Left cardiac atrium (tissue), 4 donors: ENCODE measurements around the gene STK24. TPM values are rescaled to one million over a fixed set of nuclear protein-coding genes. Genes with fewer than 3 reads are reported as not detected.

Experiments
- ATAC-seq, 2 donors: fragments of 200-7000 bp; cut with Tn5 transposase; one replicate each; pipeline ENCODE4 v1.9.1; 2020; ENCODE audit warnings: mild to moderate bottlenecking in 2 of 2, moderate library complexity in 2 of 2
- DNase-seq: peaks from one replicate; pipeline ENCODE4 v3.0.0-alpha.2; 2020
- intact Hi-C, 2 donors: fragments of 100-400 bp; cut with DNase I; formaldehyde crosslinking; loops; one replicate each; pipeline versions ENCODE4 v1.14.1 to v1.15.1; 2022 to 2023
- total RNA-seq, 2 donors: library from RNA; stranded (reverse); fragmentation: NEBNext Ultra II Directional; extraction: Animal tissue kit (Norgen Biotek cat#: 25700); gene quantifications; one replicate each; pipeline ENCODE4 v1.2.1, GENCODE V29; 2021
- donor health status: DM: no; HTN: yes; CAD: no.
- donor health status: DM: no; HTN: yes; CAD: no; lungs with severe emphysema.
- donor health status: DM: yes; HTN: yes; CAD: no.
- donor health status: Dilated cardiomyopathy.

Gene STK24
- total RNA-seq, 2 donors from 2014 or later: 57.6 to 62.2 TPM

DNA sequence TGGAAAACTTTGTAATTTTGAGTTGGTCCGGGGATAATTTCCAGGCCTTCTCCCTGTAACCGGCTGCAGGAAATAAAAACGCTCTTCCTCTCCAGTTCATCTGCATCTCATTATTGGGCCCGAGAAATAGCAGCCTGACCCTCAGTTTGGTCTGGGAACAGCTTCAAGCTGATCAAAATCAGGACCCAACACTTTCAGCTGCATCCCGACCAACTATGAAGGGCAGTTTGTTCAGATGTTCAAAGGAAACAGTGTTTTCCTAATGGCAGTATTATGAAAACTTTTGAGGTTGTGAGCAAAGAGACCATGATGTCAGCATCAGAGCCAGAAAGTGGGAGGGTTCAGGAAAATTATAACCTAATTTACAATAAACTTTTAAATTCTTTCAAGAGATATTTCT is 35.7 kb downstream of the STK24 start:
- intact Hi-C loops: no loop called here
- ATAC-seq (no peak), DNase-seq (no peak)

DNA sequence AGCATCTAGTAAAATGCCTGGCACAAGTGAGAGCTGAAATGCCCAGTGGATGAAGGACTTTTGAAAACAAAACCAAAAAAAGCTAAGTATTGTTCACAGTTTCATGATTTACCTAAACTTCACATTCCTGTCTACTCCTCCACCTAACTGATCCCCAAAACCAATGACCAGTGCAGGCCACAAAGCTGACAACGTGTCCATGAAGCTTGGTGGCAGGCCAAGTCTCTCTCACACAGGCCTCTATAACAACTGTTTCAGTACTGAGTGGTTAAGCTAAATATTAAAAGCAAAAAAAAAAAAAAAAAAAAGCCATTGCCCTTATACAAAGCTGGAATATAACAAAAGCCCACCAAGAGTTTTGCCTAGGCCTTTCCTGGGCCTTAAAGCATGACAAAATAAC is 36.4 kb downstream of the STK24 start:
- ATAC-seq (no peak), DNase-seq (no peak)
- intact Hi-C loops: no loop called here

DNA sequence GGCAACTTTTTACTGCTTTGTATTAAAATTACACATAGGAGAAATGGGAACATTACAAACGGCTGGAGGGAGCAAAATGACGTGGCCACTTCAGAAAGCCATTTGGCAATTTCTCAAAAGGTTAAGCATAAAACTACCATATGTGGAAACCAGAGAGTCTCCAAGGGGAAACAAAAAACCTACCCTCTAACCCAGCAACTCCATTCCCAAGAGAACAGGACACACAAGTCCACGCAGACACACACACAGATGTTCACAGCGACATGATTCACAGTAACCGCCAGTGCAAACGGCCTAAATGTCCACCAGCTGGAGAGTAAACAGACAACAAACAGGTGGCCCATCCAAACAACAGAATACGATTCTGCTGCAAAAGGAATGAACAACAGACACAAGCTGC is 37.2 kb downstream of the STK24 start:
- ATAC-seq (no peak), DNase-seq (no peak)
- intact Hi-C loops: no loop called here

GRCh38 chr13:98538876-98539275 is 38.0 kb downstream of the STK24 start:
- DNase-seq (no peak), ATAC-seq (no peak)
- intact Hi-C loops: no loop called here

- no peak for DNase-seq
- intact Hi-C loops: no loop called here
These were observed 39.2 kb downstream of the STK24 start for GRCh38 chr13:98537740-98538139.

GRCh38 chr13:98537306-98537705 is 39.6 kb downstream of the STK24 start:
- intact Hi-C loops: no loop called here
- DNase-seq: no peak
- ATAC-seq: no peak

More at GRCh38 chr13:98537740-98538139, 39.2 kb downstream of the STK24 start:
- no peak for ATAC-seq

GRCh38 chr13:98536729-98537128 is 40.2 kb downstream of the STK24 start:
- ATAC-seq (peak in 1 of 2 donors; percentile 7), DNase-seq (no peak)
- intact Hi-C loops: no loop called here

DNA sequence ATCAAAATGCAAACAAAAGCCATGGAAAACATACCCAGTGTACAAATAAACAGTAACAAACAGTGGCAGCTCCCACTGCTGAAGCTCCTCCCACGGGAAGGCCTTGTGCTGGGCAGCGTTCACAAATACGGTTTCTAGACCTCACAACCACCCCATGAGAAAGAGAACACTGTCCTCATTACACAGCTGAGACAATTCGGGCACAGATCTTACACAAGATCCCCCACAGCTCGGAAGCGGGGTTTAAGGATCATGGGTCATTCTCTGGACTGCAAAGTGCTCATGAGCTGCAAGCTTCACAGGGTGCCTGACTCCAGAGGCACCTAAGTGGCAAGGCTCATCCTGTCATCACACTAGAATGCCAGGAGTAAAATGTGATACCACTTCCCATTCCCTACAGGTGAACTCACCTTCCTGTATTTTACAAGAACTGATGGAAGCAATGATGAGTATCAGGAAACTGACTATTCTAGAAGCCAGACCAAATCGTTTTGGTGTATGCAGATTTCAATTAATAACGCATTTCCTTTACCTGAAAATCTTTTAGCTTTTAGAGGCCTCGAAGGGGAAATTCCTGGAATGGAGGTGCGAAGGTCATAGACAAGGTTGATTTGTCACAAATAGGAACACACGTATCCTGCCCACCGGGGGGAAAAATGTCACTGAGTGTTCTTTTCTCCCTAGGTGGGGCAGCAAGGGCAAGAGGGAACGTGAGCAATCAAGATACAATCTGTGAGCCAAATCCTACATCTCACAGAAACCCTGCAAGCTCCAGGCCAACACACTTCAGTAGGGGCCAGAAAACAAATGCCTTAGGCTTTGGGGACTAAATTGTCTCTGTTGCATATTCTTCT is 41.2 kb downstream of the STK24 start:
- intact Hi-C loops: no loop called here
- DNase-seq (no peak), ATAC-seq (no peak)

- DNase-seq: no peak
- intact Hi-C loops: no loop called here
- no peak for ATAC-seq
These were observed 42.1 kb downstream of the STK24 start for GRCh38 chr13:98534821-98535220.

DNA sequence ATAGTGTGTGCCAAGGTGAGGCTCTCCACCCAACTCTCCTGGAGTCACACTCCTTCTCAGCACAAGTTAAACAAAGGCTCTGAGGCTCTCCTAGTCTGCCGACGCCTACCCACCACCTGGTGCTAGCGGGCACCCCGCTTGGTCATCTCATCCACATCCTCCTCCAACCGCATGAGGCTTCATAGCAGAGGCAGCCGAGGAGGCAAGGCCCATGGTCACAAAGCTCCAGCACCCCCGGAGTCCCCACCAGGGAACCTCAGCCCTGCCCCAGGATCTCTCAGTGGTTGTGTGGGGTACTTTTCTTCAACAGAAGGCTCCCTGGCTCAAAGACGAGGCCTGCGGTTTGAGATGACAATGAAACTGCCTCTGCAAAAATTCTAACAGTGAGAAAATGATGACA is 43.0 kb downstream of the STK24 start:
- ATAC-seq: no peak
- intact Hi-C loops: no loop called here
- no peak for DNase-seq

DNA sequence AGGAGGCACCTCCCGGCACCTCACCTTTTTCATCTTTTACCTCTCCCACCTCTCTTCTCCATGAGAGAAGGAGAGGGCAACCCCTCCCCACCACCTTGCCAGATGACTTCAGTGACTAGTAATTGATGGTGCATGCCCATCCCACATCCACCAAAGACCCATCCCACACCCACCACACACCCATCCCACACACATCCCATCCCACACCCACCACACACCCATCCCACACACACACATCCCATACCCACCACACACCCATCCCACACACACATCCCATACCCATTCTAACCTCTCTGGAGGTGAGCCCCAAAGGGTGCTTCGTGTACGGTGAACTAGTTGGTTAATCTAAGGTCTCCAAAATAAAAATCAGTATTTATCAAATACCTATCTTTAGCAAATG is 44.7 kb downstream of the STK24 start:
- DNase-seq (no peak), ATAC-seq (no peak)
- intact Hi-C loops: no loop called here

DNA sequence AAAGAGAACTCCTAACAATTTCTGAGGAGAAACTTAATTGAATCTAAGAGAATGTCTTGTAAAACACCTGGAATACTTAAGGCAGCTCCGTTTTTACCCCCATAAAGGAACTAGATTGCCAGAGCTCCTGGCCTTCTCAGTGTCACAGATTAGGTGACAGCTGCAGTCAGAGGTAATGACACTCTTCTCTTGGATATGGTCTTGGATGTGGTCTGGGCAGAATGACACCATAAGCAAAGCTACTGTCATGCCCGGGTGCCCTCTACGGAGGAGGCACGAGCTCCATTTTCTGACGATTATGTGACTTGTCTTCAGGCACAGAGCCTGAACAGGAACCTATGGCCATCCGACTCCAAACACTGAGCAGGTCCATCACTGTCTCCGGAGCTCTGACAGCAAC is 46.7 kb downstream of the STK24 start:
- DNase-seq (no peak), ATAC-seq (no peak)
- intact Hi-C loops: no loop called here

- intact Hi-C loops: no loop called here
- DNase-seq (no peak), ATAC-seq (no peak)
These were observed 47.7 kb downstream of the STK24 start for GRCh38 chr13:98529171-98529570.

GRCh38 chr13:98528663-98529064 is 48.2 kb downstream of the STK24 start:
- ATAC-seq: peak; percentile 62 to 92
- intact Hi-C loops: no loop called here
- DNase-seq: peak; percentile 74

DNA sequence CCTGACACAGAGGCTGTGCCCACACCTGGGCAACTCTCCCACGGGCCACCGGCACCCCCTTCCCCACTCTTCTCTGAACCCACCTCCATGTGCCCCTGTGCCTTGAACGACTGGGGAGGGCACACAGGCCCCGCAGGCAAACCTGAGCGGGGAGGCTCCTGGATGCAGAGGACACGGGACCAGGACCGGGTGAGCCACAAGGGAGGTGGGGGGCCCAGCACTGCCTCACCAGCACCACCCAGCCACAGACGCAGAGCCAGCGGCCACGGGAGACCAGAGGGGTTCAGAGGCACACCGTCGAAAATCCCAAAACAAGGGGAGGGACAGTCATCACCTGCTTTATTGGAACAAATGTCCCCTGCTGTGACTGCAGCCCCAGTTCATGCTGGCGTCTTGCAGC is 49.4 kb downstream of the STK24 start:
- ATAC-seq (no peak), DNase-seq (no peak)
- intact Hi-C loops: no loop called here

DNA sequence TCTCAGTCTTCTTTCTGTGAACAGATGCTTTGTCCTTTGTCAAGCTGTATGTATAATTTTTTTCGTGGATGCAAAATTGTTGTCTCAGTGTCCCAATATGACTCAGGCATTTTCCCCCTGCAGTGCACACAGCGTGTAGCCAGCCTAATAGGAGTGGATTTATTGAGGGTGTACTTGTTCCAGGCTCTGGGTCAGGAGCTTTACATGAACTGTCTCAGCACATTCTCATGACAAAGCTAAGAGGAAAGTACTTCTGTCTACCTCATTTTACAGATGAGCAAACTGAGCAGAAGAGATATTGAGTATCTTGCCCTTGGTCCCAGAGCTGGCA is 50.8 kb downstream of the STK24 start:
- DNase-seq (no peak), ATAC-seq (no peak)
- intact Hi-C loops: no loop called here

GRCh38 chr13:98525456-98526181 is 51.3 kb downstream of the STK24 start:
- intact Hi-C loops: no loop called here
- ATAC-seq (no peak), DNase-seq (no peak)

- no peak for DNase-seq
- no peak for ATAC-seq
- intact Hi-C loops: no loop called here
These were observed 52.1 kb downstream of the STK24 start for GRCh38 chr13:98524793-98525192.

DNA sequence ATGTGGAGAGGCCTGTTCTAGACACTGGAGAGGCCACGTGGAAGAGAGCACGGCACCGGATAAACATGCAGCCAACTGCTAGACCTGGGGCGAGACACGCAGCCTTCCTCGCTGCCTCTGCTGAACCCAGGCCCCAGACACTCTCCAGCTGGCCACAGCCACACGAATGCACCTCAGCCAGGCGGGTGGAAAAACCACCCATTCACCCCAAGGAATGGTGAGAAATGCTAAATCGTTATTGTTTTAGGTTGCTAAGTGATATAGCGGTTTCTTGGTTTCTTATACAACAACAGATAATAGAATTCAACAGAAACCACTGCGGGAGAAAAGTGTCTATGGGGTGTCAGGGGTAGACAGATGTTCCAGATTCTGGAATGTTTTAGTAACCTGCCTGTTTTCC is 52.5 kb downstream of the STK24 start:
- intact Hi-C loops: no loop called here
- DNase-seq: no peak
- no peak for ATAC-seq

DNA sequence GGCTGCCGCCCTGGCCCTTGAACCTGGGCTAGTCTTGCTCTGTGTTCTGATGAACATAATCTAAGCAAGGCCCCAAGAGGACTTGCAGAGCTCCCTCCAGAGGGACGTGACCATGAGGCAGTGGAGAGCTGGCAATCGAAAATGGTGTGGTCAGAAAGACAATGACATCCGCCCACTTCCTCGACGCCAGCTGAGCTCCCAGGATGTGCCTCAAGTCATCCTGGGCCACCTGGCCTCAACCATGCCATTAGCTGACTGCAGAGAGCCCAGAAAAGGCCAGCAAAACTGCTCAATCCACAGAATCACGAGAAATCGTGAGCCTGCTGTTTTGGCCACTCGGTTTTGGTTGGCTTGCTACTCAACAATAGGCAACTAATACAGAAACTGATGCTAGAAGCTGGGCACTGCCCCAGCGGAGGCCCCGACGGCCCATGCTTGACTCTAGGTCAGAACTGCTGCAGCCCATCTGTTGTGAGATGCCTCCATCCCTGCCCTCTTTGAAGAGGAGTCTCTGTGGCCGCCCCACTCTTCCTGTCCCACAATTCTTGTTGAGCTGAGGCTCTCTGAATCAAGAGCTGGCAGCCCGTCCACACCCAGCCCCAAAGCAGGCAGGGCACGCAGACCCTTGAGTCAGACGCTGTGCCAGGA is 53.3 kb downstream of the STK24 start:
- intact Hi-C loops: no loop called here

More for the DNA sequence above, 53.3 kb downstream of the STK24 start:
- DNase-seq (no peak), ATAC-seq (no peak)
